ENCODE measurements around the gene EEF1AKMT1. TPM values are rescaled to one million over a fixed set of nuclear protein-coding genes. Genes with fewer than 3 reads are reported as not detected.
A peak's percentile ranks its signal among the peaks of the same experiment; 100 is the strongest.

Gene EEF1AKMT1
- total RNA-seq, 2 experiments from 2014 or later = 7.9 TPM

GRCh38 chr13:20798027-20798426, 24.3 kb upstream of the EEF1AKMT1 start:
- ChIA-PET POLR2A (no interaction called here), CTCF (no interaction called here)
- peaks cover 32% of the 10 kb centered on the region for H3K36me3 Mint-ChIP-seq (ENCODE audit: low read depth)
- DNase-seq = no peak
- H3K27ac Mint-ChIP-seq = no peak overlapping the region
- H3K4me3 Mint-ChIP-seq = no peak overlapping the region
- peaks cover 11% of the 10 kb centered on the region for H3K4me1 Mint-ChIP-seq
- H3K27me3 Mint-ChIP-seq = no peaks in the 10 kb centered on the region
- H3K9me3 Mint-ChIP-seq = no peaks in the 10 kb centered on the region

- Mint-ChIP-seq H3K27ac (no peak overlapping the region), H3K27me3 (no peaks in the 10 kb centered on the region), H3K36me3 (ENCODE audit: low read depth) (peaks cover 33% of the 10 kb centered on the region), H3K4me1 (peaks cover 11% of the 10 kb centered on the region), H3K9me3 (no peaks in the 10 kb centered on the region), H3K4me3 (no peak overlapping the region)
- no peak for DNase-seq
- ChIA-PET CTCF (no interaction called here), POLR2A (no interaction called here)
Observed at GRCh38 chr13:20796791-20797508, 23.2 kb upstream of the EEF1AKMT1 start.

GRCh38 chr13:20789665-20790064, 15.9 kb upstream of the EEF1AKMT1 start:
- DNase-seq = no peak
- Mint-ChIP-seq H3K36me3 (ENCODE audit: low read depth) (peaks cover 18% of the 10 kb centered on the region), H3K27ac (no peak overlapping the region), H3K4me1 (no peaks in the 10 kb centered on the region), H3K27me3 (no peaks in the 10 kb centered on the region), H3K9me3 (no peaks in the 10 kb centered on the region), H3K4me3 (no peak overlapping the region)
- ChIA-PET POLR2A (no interaction called here), CTCF (no interaction called here)

- DNase-seq = no peak
- peaks cover 29% of the 10 kb centered on the region for H3K36me3 Mint-ChIP-seq (ENCODE audit: low read depth)
- no peak overlapping the region for H3K27ac Mint-ChIP-seq
- no peaks in the 10 kb centered on the region for H3K4me1 Mint-ChIP-seq
- ChIA-PET POLR2A (no interaction called here), CTCF (interaction anchor here (1.2 kb wide), 1 partner anchor 41 kb away, joined by 3 read pairs; no protein-coding TSS in a partner anchor)
- H3K4me3 Mint-ChIP-seq = no peak overlapping the region
- no peaks in the 10 kb centered on the region for H3K27me3 Mint-ChIP-seq
- H3K9me3 Mint-ChIP-seq = no peaks in the 10 kb centered on the region
Observed at GRCh38 chr13:20788312-20788711, 14.6 kb upstream of the EEF1AKMT1 start.

GRCh38 chr13:20787180-20787579, 13.4 kb upstream of the EEF1AKMT1 start:
- Mint-ChIP-seq H3K27me3 (no peaks in the 10 kb centered on the region), H3K9me3 (no peaks in the 10 kb centered on the region), H3K27ac (no peak overlapping the region), H3K36me3 (ENCODE audit: low read depth) (peaks cover 29% of the 10 kb centered on the region), H3K4me1 (peaks cover 3% of the 10 kb centered on the region), H3K4me3 (no peak overlapping the region)
- DNase-seq = no peak
- ChIA-PET POLR2A (interaction anchor here (1.9 kb wide), 1 partner anchor 13 kb away, joined by 8 read pairs; the partner anchor contains the start of gene EEF1AKMT1), CTCF (interaction anchor here (0.6 to 1.3 kb wide), 3 partner anchors 42 to 157 kb away, joined by 3 to 6 read pairs (median 3); no protein-coding TSS in a partner anchor)

GRCh38 chr13:20782116-20782708, 8.5 kb upstream of the EEF1AKMT1 start:
- no peak for DNase-seq
- peaks cover 25% of the 10 kb centered on the region for H3K36me3 Mint-ChIP-seq (ENCODE audit: low read depth)

GRCh38 chr13:20780317-20780716, 6.6 kb upstream of the EEF1AKMT1 start:
- H3K27ac Mint-ChIP-seq = no peak overlapping the region
- H3K4me1 Mint-ChIP-seq = peaks cover 7% of the 10 kb centered on the region
- DNase-seq = no peak
- no peak overlapping the region for H3K4me3 Mint-ChIP-seq
- POLR2A ChIA-PET = no interaction called here
- CTCF ChIA-PET = interaction anchor here (1.2 kb wide), 1 partner anchor 49 kb away, joined by 5 read pairs; no protein-coding TSS in a partner anchor
- no peaks in the 10 kb centered on the region for H3K9me3 Mint-ChIP-seq
- no peaks in the 10 kb centered on the region for H3K27me3 Mint-ChIP-seq
- peaks cover 20% of the 10 kb centered on the region for H3K36me3 Mint-ChIP-seq (ENCODE audit: low read depth)

More at GRCh38 chr13:20782116-20782708, 8.5 kb upstream of the EEF1AKMT1 start:
- H3K27ac Mint-ChIP-seq = no peak overlapping the region
- H3K4me1 Mint-ChIP-seq = peaks cover 7% of the 10 kb centered on the region
- H3K27me3 Mint-ChIP-seq = no peaks in the 10 kb centered on the region
- ChIA-PET CTCF (interaction anchor here (1.1 kb wide), 1 partner anchor 289 kb away, joined by 4 read pairs; no protein-coding TSS in a partner anchor), POLR2A (interaction anchor here (1.4 to 1.9 kb wide), 2 partner anchors 8 to 121 kb away, joined by 4 to 7 read pairs; partner anchors contain the start of genes EEF1AKMT1 and XPO4)
- H3K4me3 Mint-ChIP-seq = no peak overlapping the region
- no peaks in the 10 kb centered on the region for H3K9me3 Mint-ChIP-seq

- Mint-ChIP-seq H3K9me3 (no peaks in the 10 kb centered on the region), H3K4me1 (peaks cover 15% of the 10 kb centered on the region), H3K27me3 (no peaks in the 10 kb centered on the region), H3K4me3 (no peak overlapping the region), H3K27ac (no peak overlapping the region), H3K36me3 (ENCODE audit: low read depth) (peaks cover 20% of the 10 kb centered on the region)
- CTCF ChIA-PET = interaction anchor here (0.6 to 1.2 kb wide), 2 partner anchors 49 to 492 kb away, joined by 4 to 5 read pairs; no protein-coding TSS in a partner anchor
- POLR2A ChIA-PET = no interaction called here
- no peak for DNase-seq
Observed at GRCh38 chr13:20779405-20779804, 5.6 kb upstream of the EEF1AKMT1 start.

- CTCF ChIA-PET = no interaction called here
- peaks cover 13% of the 10 kb centered on the region for H3K36me3 Mint-ChIP-seq (ENCODE audit: low read depth)
- H3K9me3 Mint-ChIP-seq = no peaks in the 10 kb centered on the region
- no peak for DNase-seq
- no peak overlapping the region for H3K27ac Mint-ChIP-seq
- POLR2A ChIA-PET = no interaction called here
- H3K4me3 Mint-ChIP-seq = no peak overlapping the region
- H3K27me3 Mint-ChIP-seq = no peaks in the 10 kb centered on the region
- H3K4me1 Mint-ChIP-seq = peaks cover 20% of the 10 kb centered on the region
Observed at GRCh38 chr13:20778311-20778710, 4.5 kb upstream of the EEF1AKMT1 start.

GRCh38 chr13:20776751-20777150, 3.0 kb upstream of the EEF1AKMT1 start:
- no peaks in the 10 kb centered on the region for H3K27me3 Mint-ChIP-seq
- CTCF ChIA-PET = interaction anchor here (1.3 kb wide), 1 partner anchor 284 kb away, joined by 3 read pairs; no protein-coding TSS in a partner anchor
- no peak overlapping the region for H3K4me3 Mint-ChIP-seq
- DNase-seq = no peak
- H3K9me3 Mint-ChIP-seq = no peaks in the 10 kb centered on the region
- H3K27ac Mint-ChIP-seq = no peak overlapping the region
- H3K4me1 Mint-ChIP-seq = peaks cover 26% of the 10 kb centered on the region
- POLR2A ChIA-PET = no interaction called here
- H3K36me3 Mint-ChIP-seq (ENCODE audit: low read depth) = peaks cover 16% of the 10 kb centered on the region

GRCh38 chr13:20775961-20776360, 2.2 kb upstream of the EEF1AKMT1 start:
- ChIA-PET POLR2A (no interaction called here), CTCF (no interaction called here)
- H3K27me3 Mint-ChIP-seq = no peaks in the 10 kb centered on the region
- no peak overlapping the region for H3K4me3 Mint-ChIP-seq
- no peaks in the 10 kb centered on the region for H3K9me3 Mint-ChIP-seq
- H3K36me3 Mint-ChIP-seq (ENCODE audit: low read depth) = peaks cover 24% of the 10 kb centered on the region
- peaks cover 31% of the 10 kb centered on the region for H3K4me1 Mint-ChIP-seq
- H3K27ac Mint-ChIP-seq = no peak overlapping the region
- no peak for DNase-seq

GRCh38 chr13:20774746-20775145, 985 bp upstream of the EEF1AKMT1 start:
- Mint-ChIP-seq H3K9me3 (peaks cover 7% of the 10 kb centered on the region), H3K27ac (peak overlapping the region; percentile 41), H3K36me3 (ENCODE audit: low read depth) (peaks cover 32% of the 10 kb centered on the region), H3K27me3 (no peaks in the 10 kb centered on the region), H3K4me3 (no peak overlapping the region), H3K4me1 (peaks cover 38% of the 10 kb centered on the region)
- CTCF ChIA-PET = interaction anchor here (1.4 kb wide), 1 partner anchor 282 kb away, joined by 3 read pairs; no protein-coding TSS in a partner anchor
- DNase-seq = no peak
- POLR2A ChIA-PET = interaction anchor here (1.4 to 2.7 kb wide), 5 partner anchors 8 to 249 kb away, joined by 4 to 16 read pairs (median 7); partner anchors contain the start of genes CRYL1 and IL17D

- H3K27ac Mint-ChIP-seq = peak overlapping the region; percentile 99
- no peaks in the 10 kb centered on the region for H3K27me3 Mint-ChIP-seq
- DNase-seq = no peak
- POLR2A ChIA-PET = interaction anchor here (0.6 to 2.7 kb wide), 17 partner anchors 8 to 908 kb away, joined by 3 to 16 read pairs (median 5); partner anchors contain the start of genes CRYL1, IL17D, MRPL57 and SKA3
- H3K36me3 Mint-ChIP-seq (ENCODE audit: low read depth) = peaks cover 50% of the 10 kb centered on the region
- peaks cover 35% of the 10 kb centered on the region for H3K4me1 Mint-ChIP-seq
- H3K4me3 Mint-ChIP-seq = peak overlapping the region; percentile 80
- H3K9me3 Mint-ChIP-seq = peaks cover 18% of the 10 kb centered on the region
- CTCF ChIA-PET = interaction anchor here (0.7 to 1.5 kb wide), 2 partner anchors 55 to 279 kb away, joined by 3 read pairs; no protein-coding TSS in a partner anchor
Observed at GRCh38 chr13:20772401-20773131, 1.2 kb downstream of the EEF1AKMT1 start.
